A549 (cell line): ENCODE measurements around the gene MINDY1. TPM values are rescaled to one million over a fixed set of nuclear protein-coding genes. Genes with fewer than 3 reads are reported as not detected.

Source experiments
- ATAC-seq, 2 experiments: fragments of 200-7000 bp in 1 of 2; fragments of >200 bp in 1 of 2; cut with Nextera tagmentation in 1 of 2; cut with Tn5 transposase in 1 of 2; 3 replicates each; pipeline versions ENCODE4 v1.8.0 to v1.9.1; 2018 to 2020; ENCODE audit warnings: mild to moderate bottlenecking in 1 of 2, moderate library complexity in 1 of 2
- CTCF ChIA-PET: fragments of 300-600 bp; sonication (Branson Sonifier 250); formaldehyde crosslinking; extraction: SDS; loops from one replicate; lab custom pipeline; 2021; ENCODE audit warnings: antibody characterized with exemption, inconsistent platforms; lab: Yijun Ruan, JAX
- POLR2A ChIA-PET: fragments of 350-600 bp; formaldehyde crosslinking; extraction: SDS; loops from one replicate; lab custom pipeline; 2021; ENCODE audit warnings: antibody characterized with exemption, inconsistent platforms; lab: Yijun Ruan, JAX
- DNase-seq, 2 experiments: peaks; one replicate each; pipeline versions ENCODE4 v3.0.0 to v3.0.0-alpha.2; 2011 to 2016; ENCODE audit warnings: low read depth in 1 of 2, low spot score in 1 of 2
- FAIRE-seq: peaks from 2 replicates; lab custom pipeline; 2011; peaks lifted over from hg19 to GRCh38; lab: Jason Lieb, UNC
- H3K27ac ChIP-seq, 2 experiments: fragments of >200 bp; sonication (Bioruptor Twin); formaldehyde crosslinking; 3 replicates each; pipeline ENCODE4 v1.5.1; 2016 to 2017
- H3K4me1 ChIP-seq: fragments of >200 bp; sonication (Bioruptor Twin); formaldehyde crosslinking; 3 replicates; pipeline ENCODE4 v1.6.1; 2016
- H3K4me2 ChIP-seq: fragments of >200 bp; sonication (Bioruptor Twin); formaldehyde crosslinking; 3 replicates; pipeline ENCODE4 v1.6.1; 2016
- H3K4me3 ChIP-seq: fragments of >200 bp; sonication (Bioruptor Twin); formaldehyde crosslinking; 3 replicates; pipeline ENCODE4 v1.5.1; 2016
- H3K9me3 ChIP-seq: fragments of >200 bp; sonication (Bioruptor Twin); formaldehyde crosslinking; 3 replicates; pipeline ENCODE4 v1.6.1; 2016
- ATOH8 ChIP-seq: fragments of 250-450 bp; sonication (Bioruptor Pico); IDR thresholded peaks from 2 replicates; pipeline ENCODE4 v1.5.0; 2020; ENCODE audit warnings: low read depth, mild to moderate bottlenecking, moderate library complexity
- BCL3 ChIP-seq: fragments of >200 bp; sonication (Bioruptor Twin); formaldehyde crosslinking; IDR thresholded peaks from 3 replicates; pipeline ENCODE4 v1.6.1; 2016
- CHD2 ChIP-seq: fragments of 150-350 bp; IDR thresholded peaks from 2 replicates; pipeline ENCODE4 v1.6.1; 2014; ENCODE audit warnings: low read length; ENCODE audit not compliant: partially characterized antibody
- CHD4 ChIP-seq: fragments of 200-600 bp; sonication (generic); IDR thresholded peaks from 2 replicates; pipeline ENCODE4 v1.6.1; 2016; ENCODE audit warnings: antibody characterized with exemption, mild to moderate bottlenecking, borderline replicate concordance
- EHF ChIP-seq: fragments of 250-450 bp; sonication (Bioruptor Pico); IDR thresholded peaks from 2 replicates; pipeline ENCODE4 v1.5.0; 2020; ENCODE audit warnings: mild to moderate bottlenecking
- ELK1 ChIP-seq: fragments of 150-350 bp; IDR thresholded peaks from 2 replicates; pipeline ENCODE4 v1.6.1; 2014; ENCODE audit warnings: low read depth, mild to moderate bottlenecking, low read length
- ESRRA ChIP-seq: fragments of 150-350 bp; IDR thresholded peaks from 2 replicates; pipeline ENCODE4 v1.6.1; 2014; ENCODE audit warnings: mild to moderate bottlenecking, low read length, borderline replicate concordance
- FOXS1 ChIP-seq: fragments of 250-450 bp; sonication (Bioruptor Pico); IDR thresholded peaks from 2 replicates; pipeline ENCODE4 v1.5.0; 2020; ENCODE audit warnings: mild to moderate bottlenecking, moderate library complexity
- GATA3 ChIP-seq: IDR thresholded peaks from 2 replicates; pipeline ENCODE4 v1.6.1; 2012; ENCODE audit warnings: borderline replicate concordance
- HDAC2 ChIP-seq: fragments of 200-600 bp; sonication (generic); IDR thresholded peaks from 2 replicates; pipeline ENCODE4 v1.6.1; 2016
- HES2 ChIP-seq: fragments of >200 bp; sonication (Bioruptor Twin); formaldehyde crosslinking; IDR thresholded peaks from 2 replicates; pipeline ENCODE4 v1.6.1; 2016
- HMGXB4 ChIP-seq: fragments of 250-450 bp; sonication (Bioruptor Pico); IDR thresholded peaks from 2 replicates; pipeline ENCODE4 v1.5.0; 2021; ENCODE audit warnings: mild to moderate bottlenecking, moderate library complexity, borderline replicate concordance
- JUNB ChIP-seq: fragments of >200 bp; sonication (Bioruptor Twin); formaldehyde crosslinking; IDR thresholded peaks from 2 replicates; pipeline ENCODE4 v1.6.1; 2016
- MAZ ChIP-seq: fragments of 150-350 bp; IDR thresholded peaks from 2 replicates; pipeline ENCODE4 v1.6.1; 2014; ENCODE audit warnings: antibody characterized with exemption, low read depth, low read length, borderline replicate concordance
- NPAS2 ChIP-seq: fragments of 250-450 bp; sonication (Bioruptor Pico); IDR thresholded peaks from 2 replicates; pipeline ENCODE4 v1.8.0; 2022; ENCODE audit warnings: mild to moderate bottlenecking, moderate library complexity, borderline replicate concordance
- NR3C1 ChIP-seq: fragments of >200 bp; sonication (Bioruptor Twin); formaldehyde crosslinking; IDR thresholded peaks from 3 replicates; pipeline ENCODE4 v1.6.1; 2017
- PBX3 ChIP-seq: IDR thresholded peaks from 2 replicates; pipeline ENCODE4 v1.6.1; 2012
- POLR2A ChIP-seq: IDR thresholded peaks from 2 replicates; pipeline ENCODE4 v1.6.1; 2012; ENCODE audit warnings: mild to moderate bottlenecking, low read length
- POLR2AphosphoS2 ChIP-seq: conservative IDR thresholded peaks from 2 replicates; pipeline ENCODE4 v1.6.1; 2012; ENCODE audit warnings: low read length, improper control_type of control experiment, inconsistent platforms
- RARB ChIP-seq: fragments of 250-450 bp; sonication (Bioruptor Pico); IDR thresholded peaks from 2 replicates; pipeline ENCODE4 v1.8.0; 2021; ENCODE audit warnings: mild to moderate bottlenecking, moderate library complexity
- RCOR1 ChIP-seq: fragments of 150-350 bp; IDR thresholded peaks from 2 replicates; pipeline ENCODE4 v1.6.1; 2014; ENCODE audit warnings: antibody characterized with exemption, low read length, low read depth
- SREBF2 ChIP-seq: fragments of 450-650 bp; IDR thresholded peaks from 2 replicates; pipeline ENCODE4 v1.6.1; 2014; ENCODE audit warnings: mild to moderate bottlenecking, moderate library complexity
- TFCP2L1 ChIP-seq: fragments of 250-450 bp; sonication (Bioruptor Pico); IDR thresholded peaks from 2 replicates; pipeline ENCODE4 v1.5.0; 2021; ENCODE audit warnings: mild to moderate bottlenecking
- TP53 ChIP-seq: fragments of 250-450 bp; sonication (Bioruptor Pico); IDR thresholded peaks from 2 replicates; pipeline ENCODE4 v1.5.0; 2021; ENCODE audit warnings: mild to moderate bottlenecking, moderate library complexity
- ZC3H11A ChIP-seq: fragments of 450-650 bp; IDR thresholded peaks from 2 replicates; pipeline ENCODE4 v1.6.1; 2014; ENCODE audit warnings: antibody characterized with exemption, mild to moderate bottlenecking
- WGBS: methylation state at CpG from one replicate; pipeline ENCODE4 v1.1.6; 2017; ENCODE audit errors: missing lambda C conversion rate; 5-methylcytosine and 5-hydroxymethylcytosine counted together
- polyA plus RNA-seq, 4 experiments: library from polyadenylated mRNA; depleted of rRNA in 3 of 4; stranded (reverse); fragments of >200 nt; fragmentation: RNase III in 1 of 4; extraction: RNeasy Plus Mini Kit Qiagen cat#74134 plus additional on column Dnase treatment in 1 of 4; gene quantifications; 2 replicates in 3 of 4; 3 replicates in 1 of 4; pipeline ENCODE4 v1.2.3, GENCODE V29; 2011 to 2017

MINDY1 gene
- polyA plus RNA-seq, 2 of the 4 experiments (the other 2 are of a cell fraction), result 4.8 to 5.2 TPM

GRCh38 chr1:151009674-151010345 lies 3.1 kb upstream of the MINDY1 start:
- 85% methylated on average over 8 of the region's 8 CpGs for WGBS
- ATAC-seq (no peak), FAIRE-seq (no peak), DNase-seq (no peak)
- CTCF ChIA-PET, result interaction anchor here (0.6 to 1.6 kb wide), 7 partner anchors 17 to 616 kb away, joined by 3 to 4 read pairs (median 3); partner anchors contain the start of genes C1orf56, CDC42SE1 and MLLT11
- Histone ChIP-seq H3K4me2 (peak overlapping the region; percentile 90), H3K4me1 (peaks cover 53% of the 10 kb centered on the region), H3K9me3 (no peaks in the 10 kb centered on the region), H3K4me3 (no peak overlapping the region), H3K27ac (no peak overlapping the region)
- POLR2A ChIA-PET, result no interaction called here
- TF ChIP-seq MAZ (no peak), ESRRA (no peak)
- TF ChIP-seq, all 56 proteins: peak for 0

- H3K4me2 ChIP-seq, result peak overlapping the region; percentile 90
- WGBS, result 66% methylated on average over 3 of the region's 3 CpGs
- no peak for FAIRE-seq
- H3K4me3 ChIP-seq, result peak overlapping the region; percentile 88
- H3K27ac ChIP-seq, result peak overlapping the region; percentile 92 to 95
- H3K4me1 ChIP-seq, result peaks cover 53% of the 10 kb centered on the region
- TF ChIP-seq GATA3 (no peak), SREBF2 (no peak), ESRRA (no peak), NPAS2 (CRISPR knock-in tag) (no peak), FOXS1 (CRISPR knock-in tag) (no peak), JUNB (no peak), RARB (no peak), ELK1 (no peak), HDAC2 (no peak), TP53 (CRISPR knock-in tag) (no peak)
- no peak for DNase-seq
- ATAC-seq, result no peak
- POLR2A ChIA-PET, result no interaction called here
- H3K9me3 ChIP-seq, result no peaks in the 10 kb centered on the region
- CTCF ChIA-PET, result interaction anchor here (1.1 to 1.6 kb wide), 4 partner anchors 22 to 51 kb away, joined by 3 to 4 read pairs (median 3); partner anchors contain the start of genes C1orf56, CDC42SE1 and MLLT11
Observed at GRCh38 chr1:151009206-151009587, 2.5 kb upstream of the MINDY1 start.

GRCh38 chr1:151008244-151009205 lies 1.8 kb upstream of the MINDY1 start, which contains the start of gene PRUNE1:
TSS of gene PRUNE1 (plus strand) at chr1:151008449. CDS start at chr1:151008633, 184 bp downstream.
- H3K9me3 ChIP-seq, result no peaks in the 10 kb centered on the region
- H3K4me1 ChIP-seq, result peaks cover 53% of the 10 kb centered on the region
- peak within 1 kb of the TSS; percentile 88 for H3K4me3 ChIP-seq
- ChIA-PET CTCF (interaction anchor here (0.6 to 1.6 kb wide), 6 partner anchors 22 to 407 kb away, joined by 3 to 4 read pairs (median 3); partner anchors contain the start of genes C1orf56, CDC42SE1 and MLLT11), POLR2A (no interaction called here)
- H3K4me2 ChIP-seq, result peak within 1 kb of the TSS; percentile 90
- 3% methylated on average over 38 of the region's 69 CpGs for WGBS
- H3K27ac ChIP-seq, result peak within 1 kb of the TSS; percentile 92 to 95
- DNase-seq, result peak; percentile 97 to 100
- FAIRE-seq, result no peak
- ATAC-seq, result peak; percentile 84 to 86
- TF ChIP-seq BCL3, result 0 out of 3 replicates have a peak, but pooled peaks have one; percentile 26
- TF ChIP-seq TFCP2L1 (CRISPR knock-in tag), result 0 out of 2 replicates have a peak, but pooled peaks have one; percentile 35
- no peak for TF ChIP-seq JUNB
- TF ChIP-seq POLR2A, result 0 out of 2 replicates have a peak, but pooled peaks have one; percentile 19
- TF ChIP-seq CHD4, result no peak
- no peak for TF ChIP-seq NR3C1
- no peak for TF ChIP-seq PBX3
- no peak for TF ChIP-seq EHF (CRISPR knock-in tag)
- no peak for TF ChIP-seq HMGXB4 (CRISPR knock-in tag)
- no peak for TF ChIP-seq POLR2AphosphoS2
- TF ChIP-seq ZC3H11A, result no peak
- TF ChIP-seq ATOH8 (CRISPR knock-in tag), result no peak
- TF ChIP-seq RCOR1, result no peak
- TF ChIP-seq CHD2, result no peak
- TF ChIP-seq HES2, result no peak
- TF ChIP-seq TP53 (CRISPR knock-in tag), result no peak
